HepG2 (cell line): Measurements from ENCODE around the gene MLLT11. TPM values are rescaled to one million over a fixed set of nuclear protein-coding genes. Genes with fewer than 3 reads are reported as not detected.
A peak's percentile ranks its signal among the peaks of the same experiment; 100 is the strongest.

Experiments used
- ARNT ChIP-seq: fragments of 450-650 bp; IDR thresholded peaks from 2 replicates; pipeline ENCODE4 v1.6.1; 2017
- HMG20A ChIP-seq: IDR thresholded peaks from 2 replicates; pipeline ENCODE4 v1.6.1; 2016; ENCODE audit warnings: borderline replicate concordance
- HNF4A ChIP-seq: sonication (generic); formaldehyde crosslinking; IDR thresholded peaks from 2 replicates; pipeline ENCODE4 v1.4.0; 2020; ENCODE audit warnings: missing genetic modification reagents
- JUN ChIP-seq: sonication (generic); formaldehyde crosslinking; IDR thresholded peaks from 2 replicates; pipeline ENCODE4 v1.4.0; 2020; ENCODE audit warnings: mild to moderate bottlenecking, missing genetic modification reagents
- KDM5A ChIP-seq: fragments of 200-600 bp; sonication (generic); IDR thresholded peaks from 2 replicates; pipeline ENCODE4 v1.7.0; 2018; ENCODE audit warnings: antibody characterized with exemption, mild to moderate bottlenecking, low read length, borderline replicate concordance
- MAFK ChIP-seq, 2 experiments: IDR thresholded peaks in 1 of 2; conservative IDR thresholded peaks in 1 of 2; 2 replicates each; pipeline ENCODE4 v1.6.1; 2011; ENCODE audit warnings: improper control_type of control experiment in 2 of 2, low read length in 2 of 2
- MLX ChIP-seq: IDR thresholded peaks from 2 replicates; pipeline ENCODE4 v1.6.1; 2016
- NFAT5 ChIP-seq: sonication (generic); formaldehyde crosslinking; IDR thresholded peaks from 2 replicates; pipeline ENCODE4 v1.4.0; 2020; ENCODE audit warnings: missing genetic modification reagents
- RXRA ChIP-seq: sonication (generic); formaldehyde crosslinking; IDR thresholded peaks from 2 replicates; pipeline ENCODE4 v1.5.1; 2020; ENCODE audit warnings: missing genetic modification reagents
- TAF15 ChIP-seq: fragments of 200-400 bp; formaldehyde crosslinking; IDR thresholded peaks from one replicate; pipeline ENCODE4 v1.6.1; 2018; ENCODE audit warnings: mild to moderate bottlenecking, low read depth, low read length; ENCODE audit not compliant: poor library complexity, severe bottlenecking
- ZBTB3 ChIP-seq: sonication (generic); formaldehyde crosslinking; IDR thresholded peaks from 2 replicates; pipeline ENCODE4 v1.4.0; 2020; ENCODE audit warnings: low read depth, mild to moderate bottlenecking, moderate library complexity, missing genetic modification reagents, borderline replicate concordance
- ZNF260 ChIP-seq: sonication (generic); formaldehyde crosslinking; IDR thresholded peaks from 2 replicates; pipeline ENCODE4 v1.4.0; 2020; ENCODE audit warnings: missing genetic modification reagents, low read depth, mild to moderate bottlenecking, borderline replicate concordance
- ZNF33B ChIP-seq: sonication (generic); formaldehyde crosslinking; IDR thresholded peaks from 2 replicates; pipeline ENCODE4 v1.5.1; 2020; ENCODE audit warnings: mild to moderate bottlenecking, missing genetic modification reagents
- ZNF510 ChIP-seq: sonication (generic); formaldehyde crosslinking; IDR thresholded peaks from 2 replicates; pipeline ENCODE4 v1.4.0; 2020; ENCODE audit warnings: low read depth, mild to moderate bottlenecking, missing genetic modification reagents
- ZNF577 ChIP-seq: sonication (generic); formaldehyde crosslinking; IDR thresholded peaks from 2 replicates; pipeline ENCODE4 v1.4.0; 2020; ENCODE audit warnings: mild to moderate bottlenecking, low read depth, missing genetic modification reagents, borderline replicate concordance
- ZNF678 ChIP-seq: sonication (generic); formaldehyde crosslinking; IDR thresholded peaks from 2 replicates; pipeline ENCODE4 v1.4.0; 2020; ENCODE audit warnings: mild to moderate bottlenecking, missing genetic modification reagents
- ZNF788 ChIP-seq: sonication (generic); formaldehyde crosslinking; IDR thresholded peaks from 2 replicates; pipeline ENCODE4 v1.5.0; 2020; ENCODE audit warnings: mild to moderate bottlenecking, missing genetic modification reagents, borderline replicate concordance
- ZNF883 ChIP-seq: sonication (generic); formaldehyde crosslinking; IDR thresholded peaks from 2 replicates; pipeline ENCODE4 v1.5.1; 2020; ENCODE audit warnings: mild to moderate bottlenecking, missing genetic modification reagents; ENCODE audit errors: not compliant biosample characterization
- polyA plus RNA-seq, 8 experiments: library from polyadenylated mRNA; depleted of rRNA in 3 of 8; stranded (reverse) in 7 of 8; unstranded in 1 of 8; fragments of >200 nt; fragmentation: Illumina TruSeq in 4 of 8; extraction: Trizol in 4 of 8; gene quantifications; 2 replicates each; pipeline versions ENCODE4 v1.2.1 to v1.2.3, GENCODE V29; 2011 to 2016; ENCODE audit warnings: low read depth in 4 of 8, missing spikeins in 1 of 8, mixed read lengths in 1 of 8; ENCODE audit not compliant: insufficient read depth in 1 of 8
- total RNA-seq, 5 experiments: library from RNA; depleted of rRNA; stranded (reverse); fragments of >200 nt; fragmentation: Illumina TruSeq; extraction: Trizol; gene quantifications; 2 replicates each; pipeline ENCODE4 v1.2.3, GENCODE V29; 2016; ENCODE audit warnings: low read depth in 1 of 5

The MLLT11 gene
- total and polyA plus RNA-seq, 2 of the 13 experiments (the other 11 are each of a cell fraction or from before 2014, with no cell fraction given): 0.21 to 0.22 TPM

- no peak for TF ChIP-seq HNF4A (CRISPR knock-in tag)
- no peak for TF ChIP-seq HMG20A (CRISPR knock-in tag)
- no peak for TF ChIP-seq MLX (CRISPR knock-in tag)
- no peak for TF ChIP-seq ZNF33B
- TF ChIP-seq ZNF678 (CRISPR knock-in tag): no peak
- TF ChIP-seq ZNF510 (CRISPR knock-in tag): peak; percentile 54; the same call in 1 of the 2 replicates
- TF ChIP-seq ZBTB3 (CRISPR knock-in tag): no peak; the same call in 1 of the 2 replicates
- no peak for TF ChIP-seq ZNF577 (CRISPR knock-in tag)
- TF ChIP-seq MAFK (conservative IDR thresholded peaks at IDR 0.05 in 1 of 2, IDR thresholded peaks at IDR 0.05 in 1 of 2; ENCODE audit: low read length in 2 of 2): no peak
- TF ChIP-seq ZNF883 (CRISPR knock-in tag): peak; percentile 30
- peak; percentile 59; the same call in 1 of the 2 replicates for TF ChIP-seq KDM5A
- no peak for TF ChIP-seq ZNF260 (CRISPR knock-in tag)
- TF ChIP-seq TAF15: peak; percentile 37
- no peak for TF ChIP-seq ARNT
- TF ChIP-seq ZNF788 (CRISPR knock-in tag): peak; percentile 84
- TF ChIP-seq JUN (CRISPR knock-in tag): 0 out of 2 replicates have a peak, but pooled peaks have one; percentile 21
- no peak for TF ChIP-seq NFAT5 (CRISPR knock-in tag)
- peak; percentile 83 for TF ChIP-seq RXRA (CRISPR knock-in tag)
Measured at GRCh38 chr1:151059109-151060006, 839 bp upstream of the MLLT11 start, which contains the start of gene CDC42SE1 (continued).
